Peyer's patch (tissue), 4 donors: Measurements from ENCODE around the gene PIK3CD.

Source experiments
- POLR2A ChIP-seq, 2 donors: fragments of 450-650 bp; IDR thresholded peaks; one replicate each; pipeline ENCODE4 v1.5.1; 2017; ENCODE audit warnings: antibody characterized with exemption in 2 of 2, mild to moderate bottlenecking in 2 of 2, moderate library complexity in 2 of 2
- TF ChIP-seq, protein P1 (sequence below), 6 experiments: fragments of 450-650 bp in 4 of 6; fragments of 200-600 bp in 2 of 6; sonication (generic) in 1 of 6; IDR thresholded peaks; one replicate each; pipeline ENCODE4 v1.5.1; 2017 to 2019; ENCODE audit warnings: antibody characterized with exemption in 6 of 6, mild to moderate bottlenecking in 3 of 6, moderate library complexity in 1 of 6

DNA sequence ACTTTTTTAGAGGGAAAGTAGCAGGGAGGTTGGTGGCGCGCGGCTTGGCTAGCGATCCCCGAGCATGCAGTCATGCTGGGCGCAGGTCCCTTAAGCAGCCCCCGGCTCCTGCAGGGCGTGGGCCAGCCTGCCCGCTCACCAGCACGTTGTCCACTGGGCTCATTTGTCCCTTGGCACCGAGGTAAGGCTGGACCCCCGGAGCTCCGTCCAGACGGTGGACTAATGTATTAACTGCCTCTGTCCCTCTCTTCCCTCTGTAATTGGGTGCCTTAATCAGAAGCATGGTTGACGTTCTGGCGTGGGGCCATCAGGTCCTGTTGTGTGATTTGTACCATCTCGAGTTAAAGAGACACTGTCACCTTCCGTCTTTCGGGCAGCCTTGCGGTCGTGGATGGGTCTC, 45.1 kb upstream of the PIK3CD start:
- TF ChIP-seq, protein P1, sequence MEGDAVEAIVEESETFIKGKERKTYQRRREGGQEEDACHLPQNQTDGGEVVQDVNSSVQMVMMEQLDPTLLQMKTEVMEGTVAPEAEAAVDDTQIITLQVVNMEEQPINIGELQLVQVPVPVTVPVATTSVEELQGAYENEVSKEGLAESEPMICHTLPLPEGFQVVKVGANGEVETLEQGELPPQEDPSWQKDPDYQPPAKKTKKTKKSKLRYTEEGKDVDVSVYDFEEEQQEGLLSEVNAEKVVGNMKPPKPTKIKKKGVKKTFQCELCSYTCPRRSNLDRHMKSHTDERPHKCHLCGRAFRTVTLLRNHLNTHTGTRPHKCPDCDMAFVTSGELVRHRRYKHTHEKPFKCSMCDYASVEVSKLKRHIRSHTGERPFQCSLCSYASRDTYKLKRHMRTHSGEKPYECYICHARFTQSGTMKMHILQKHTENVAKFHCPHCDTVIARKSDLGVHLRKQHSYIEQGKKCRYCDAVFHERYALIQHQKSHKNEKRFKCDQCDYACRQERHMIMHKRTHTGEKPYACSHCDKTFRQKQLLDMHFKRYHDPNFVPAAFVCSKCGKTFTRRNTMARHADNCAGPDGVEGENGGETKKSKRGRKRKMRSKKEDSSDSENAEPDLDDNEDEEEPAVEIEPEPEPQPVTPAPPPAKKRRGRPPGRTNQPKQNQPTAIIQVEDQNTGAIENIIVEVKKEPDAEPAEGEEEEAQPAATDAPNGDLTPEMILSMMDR (IDR thresholded peaks at IDR 0.05), result no peak
- no peak for TF ChIP-seq POLR2A (IDR thresholded peaks at IDR 0.05)
